ENCODE results near the gene FLOT1. TPM values are rescaled to one million over a fixed set of nuclear protein-coding genes. Genes with fewer than 3 reads are reported as not detected.

The FLOT1 gene
- total and polyA plus RNA-seq, 9 of the 15 experiments (the other 6 are each of a cell fraction or from before 2014, with no cell fraction given), result 11.7 to 149 (median 118) TPM

GRCh38 chr6:30717129-30717844 is 25.2 kb downstream of the FLOT1 start, which contains the start of gene MDC1 (continued):
- TF ChIP-seq SMAD2 (IDR thresholded peaks at IDR 0.05; ENCODE audit: low read depth, low read length), result no peak
- no peak for TF ChIP-seq ZNF23 (CRISPR knock-in tag; IDR thresholded peaks at IDR 0.05)
- TF ChIP-seq TEAD2 (tag; IDR thresholded peaks at IDR 0.05), result no peak
- TF ChIP-seq SREBF1 (IDR thresholded peaks at IDR 0.05; ENCODE audit: borderline replicate concordance, low read depth, low read length), result 0 out of 2 replicates have a peak, but pooled peaks have one; percentile 41
- TF ChIP-seq, protein P1, sequence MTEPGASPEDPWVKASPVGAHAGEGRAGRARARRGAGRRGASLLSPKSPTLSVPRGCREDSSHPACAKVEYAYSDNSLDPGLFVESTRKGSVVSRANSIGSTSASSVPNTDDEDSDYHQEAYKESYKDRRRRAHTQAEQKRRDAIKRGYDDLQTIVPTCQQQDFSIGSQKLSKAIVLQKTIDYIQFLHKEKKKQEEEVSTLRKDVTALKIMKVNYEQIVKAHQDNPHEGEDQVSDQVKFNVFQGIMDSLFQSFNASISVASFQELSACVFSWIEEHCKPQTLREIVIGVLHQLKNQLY (CRISPR knock-in tag; conservative IDR thresholded peaks at IDR 0.05), result 0 out of 4 replicates have a peak, but pooled peaks of 1 of the 2 experiments have one; percentile 31
- TF ChIP-seq NKRF (IDR thresholded peaks at IDR 0.05; ENCODE audit: borderline replicate concordance), result peak; percentile 11; the same call in 1 of the 2 replicates
- TF ChIP-seq POLR2AphosphoS2 (IDR thresholded peaks at IDR 0.05; ENCODE audit: low read length), result no peak
- TF ChIP-seq, protein P2, sequence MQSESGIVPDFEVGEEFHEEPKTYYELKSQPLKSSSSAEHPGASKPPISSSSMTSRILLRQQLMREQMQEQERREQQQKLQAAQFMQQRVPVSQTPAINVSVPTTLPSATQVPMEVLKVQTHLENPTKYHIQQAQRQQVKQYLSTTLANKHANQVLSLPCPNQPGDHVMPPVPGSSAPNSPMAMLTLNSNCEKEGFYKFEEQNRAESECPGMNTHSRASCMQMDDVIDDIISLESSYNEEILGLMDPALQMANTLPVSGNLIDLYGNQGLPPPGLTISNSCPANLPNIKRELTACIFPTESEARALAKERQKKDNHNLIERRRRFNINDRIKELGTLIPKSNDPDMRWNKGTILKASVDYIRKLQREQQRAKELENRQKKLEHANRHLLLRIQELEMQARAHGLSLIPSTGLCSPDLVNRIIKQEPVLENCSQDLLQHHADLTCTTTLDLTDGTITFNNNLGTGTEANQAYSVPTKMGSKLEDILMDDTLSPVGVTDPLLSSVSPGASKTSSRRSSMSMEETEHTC (IDR thresholded peaks at IDR 0.05), result no peak
- TF ChIP-seq ZNF655 (CRISPR knock-in tag; IDR thresholded peaks at IDR 0.05), result no peak
- TF ChIP-seq KLF10 (CRISPR knock-in tag; IDR thresholded peaks at IDR 0.05), result no peak
- TF ChIP-seq MECOM (CRISPR knock-in tag; IDR thresholded peaks at IDR 0.05), result no peak
- TF ChIP-seq SLC30A9 (CRISPR knock-in tag; IDR thresholded peaks at IDR 0.05), result no peak
- TF ChIP-seq, protein P3, sequence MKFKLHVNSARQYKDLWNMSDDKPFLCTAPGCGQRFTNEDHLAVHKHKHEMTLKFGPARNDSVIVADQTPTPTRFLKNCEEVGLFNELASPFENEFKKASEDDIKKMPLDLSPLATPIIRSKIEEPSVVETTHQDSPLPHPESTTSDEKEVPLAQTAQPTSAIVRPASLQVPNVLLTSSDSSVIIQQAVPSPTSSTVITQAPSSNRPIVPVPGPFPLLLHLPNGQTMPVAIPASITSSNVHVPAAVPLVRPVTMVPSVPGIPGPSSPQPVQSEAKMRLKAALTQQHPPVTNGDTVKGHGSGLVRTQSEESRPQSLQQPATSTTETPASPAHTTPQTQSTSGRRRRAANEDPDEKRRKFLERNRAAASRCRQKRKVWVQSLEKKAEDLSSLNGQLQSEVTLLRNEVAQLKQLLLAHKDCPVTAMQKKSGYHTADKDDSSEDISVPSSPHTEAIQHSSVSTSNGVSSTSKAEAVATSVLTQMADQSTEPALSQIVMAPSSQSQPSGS (CRISPR knock-in tag; IDR thresholded peaks at IDR 0.05), result no peak
- TF ChIP-seq E2F1 (CRISPR knock-in tag; IDR thresholded peaks at IDR 0.05), result peak; percentile 100
